Activated naive CD4-positive, alpha-beta T cell treated with anti-CD3 and anti-CD28 coated beads, Interleukin-2, amount 50 U/mL, for 72 hours (primary cell): ENCODE data around the gene INO80. TPM values are rescaled to one million over a fixed set of nuclear protein-coding genes. Genes with fewer than 3 reads are reported as not detected.
A peak's percentile ranks its signal among the peaks of the same experiment; 100 is the strongest.

ENCODE experiments used
- ATAC-seq, 2 donors: fragments of 150-1000 bp; cut with Tn5 transposase; 2 replicates each; pipeline ENCODE4 v1.10.0; 2021; ENCODE audit warnings: mild to moderate bottlenecking in 2 of 2, moderate library complexity in 2 of 2
- DNase-seq, 2 donors: peaks; one replicate each; pipeline ENCODE4 v3.0.0; 2021 to 2022; ENCODE audit warnings: low spot score in 2 of 2
- H3K27ac Mint-ChIP-seq, 2 donors: one replicate each; pipeline ENCODE4 v1.8.0; 2022; ENCODE audit warnings: mild to moderate bottlenecking in 2 of 2, mixed read lengths in 2 of 2
- H3K36me3 Mint-ChIP-seq, 2 donors: one replicate each; pipeline ENCODE4 v1.8.0; 2022; ENCODE audit warnings: mixed read lengths in 2 of 2
- H3K9me3 Mint-ChIP-seq, 2 donors: one replicate each; pipeline ENCODE4 v1.8.0; 2022; ENCODE audit warnings: mixed read lengths in 2 of 2
- total RNA-seq, 2 donors: library from RNA; stranded (reverse); gene quantifications; one replicate each; pipeline ENCODE4 v1.2.3, GENCODE V29; 2022

Gene INO80
- total RNA-seq, 2 donors from 2014 or later, result 22.9 to 28.1 TPM

- no peak overlapping the region for H3K27ac Mint-ChIP-seq
- DNase-seq (no peak), ATAC-seq (no peak)
- peaks cover 20 to 27% of the 10 kb centered on the region in 2 donors for H3K36me3 Mint-ChIP-seq
- H3K9me3 Mint-ChIP-seq, result no peaks in the 10 kb centered on the region
These were observed 38.0 kb downstream of the INO80 start for GRCh38 chr15:41078125-41078524.

GRCh38 chr15:41073028-41073427, 43.1 kb downstream of the INO80 start:
- peak overlapping the region in 1 of 2 donors; percentile 27 for H3K27ac Mint-ChIP-seq
- DNase-seq (no peak), ATAC-seq (no peak)
- H3K9me3 Mint-ChIP-seq, result no peaks in the 10 kb centered on the region
- peaks cover 10 to 14% of the 10 kb centered on the region in 2 donors for H3K36me3 Mint-ChIP-seq

GRCh38 chr15:41072013-41072412, 44.1 kb downstream of the INO80 start:
- Mint-ChIP-seq H3K27ac (no peak overlapping the region), H3K36me3 (peaks cover 10 to 14% of the 10 kb centered on the region in 2 donors), H3K9me3 (no peaks in the 10 kb centered on the region)
- DNase-seq, result no peak
- ATAC-seq, result no peak

- no peak for ATAC-seq
- no peak for DNase-seq
- peaks cover 12 to 31% of the 10 kb centered on the region in 2 donors for H3K36me3 Mint-ChIP-seq
- no peak overlapping the region for H3K27ac Mint-ChIP-seq
- no peaks in the 10 kb centered on the region for H3K9me3 Mint-ChIP-seq
These were observed 49.6 kb downstream of the INO80 start for GRCh38 chr15:41066516-41066915.

- Mint-ChIP-seq H3K27ac (no peak overlapping the region), H3K9me3 (peaks cover 0 to 4% of the 10 kb centered on the region in 2 donors), H3K36me3 (peaks cover 17 to 48% of the 10 kb centered on the region in 2 donors)
- no peak for ATAC-seq
- DNase-seq, result no peak
These were observed 54.4 kb downstream of the INO80 start for GRCh38 chr15:41061667-41062066.

GRCh38 chr15:41060505-41060904, 55.6 kb downstream of the INO80 start:
- DNase-seq (no peak), ATAC-seq (no peak)
- Mint-ChIP-seq H3K9me3 (peaks cover 0 to 4% of the 10 kb centered on the region in 2 donors), H3K27ac (peak overlapping the region in 1 of 2 donors; percentile 79), H3K36me3 (peaks cover 24 to 55% of the 10 kb centered on the region in 2 donors)

GRCh38 chr15:41056810-41057209, 59.3 kb downstream of the INO80 start:
- peak overlapping the region in 1 of 2 donors; percentile 12 for H3K27ac Mint-ChIP-seq
- ATAC-seq (no peak), DNase-seq (no peak)
- peaks cover 17 to 28% of the 10 kb centered on the region in 2 donors for H3K36me3 Mint-ChIP-seq
- peaks cover 0 to 4% of the 10 kb centered on the region in 2 donors for H3K9me3 Mint-ChIP-seq

GRCh38 chr15:41055706-41056105, 60.4 kb downstream of the INO80 start:
- Mint-ChIP-seq H3K36me3 (peaks cover 20 to 22% of the 10 kb centered on the region in 2 donors), H3K9me3 (peaks cover 0 to 2% of the 10 kb centered on the region in 2 donors), H3K27ac (no peak overlapping the region)
- DNase-seq (no peak), ATAC-seq (no peak)

- Mint-ChIP-seq H3K27ac (no peak overlapping the region), H3K9me3 (no peaks in the 10 kb centered on the region), H3K36me3 (peaks cover 2 to 16% of the 10 kb centered on the region in 2 donors)
- no peak for ATAC-seq
- no peak for DNase-seq
These were observed 64.9 kb downstream of the INO80 start for GRCh38 chr15:41051139-41051538.

GRCh38 chr15:41048852-41049251, 67.2 kb downstream of the INO80 start:
- peaks cover 0 to 12% of the 10 kb centered on the region in 2 donors for H3K36me3 Mint-ChIP-seq
- no peak overlapping the region for H3K27ac Mint-ChIP-seq
- DNase-seq (no peak), ATAC-seq (no peak)
- H3K9me3 Mint-ChIP-seq, result no peaks in the 10 kb centered on the region

GRCh38 chr15:41048397-41048796, 67.7 kb downstream of the INO80 start:
- no peak for ATAC-seq
- DNase-seq, result no peak
- Mint-ChIP-seq H3K36me3 (peaks cover 0 to 9% of the 10 kb centered on the region in 2 donors), H3K9me3 (no peaks in the 10 kb centered on the region), H3K27ac (peak overlapping the region in 1 of 2 donors; percentile 26)

- DNase-seq (no peak), ATAC-seq (no peak)
- Mint-ChIP-seq H3K9me3 (no peaks in the 10 kb centered on the region), H3K27ac (peak overlapping the region in 1 of 2 donors; percentile 19), H3K36me3 (peaks cover 0 to 9% of the 10 kb centered on the region in 2 donors)
These were observed 68.6 kb downstream of the INO80 start for GRCh38 chr15:41047474-41047873.

- no peaks in the 10 kb centered on the region for H3K9me3 Mint-ChIP-seq
These were observed 72.7 kb downstream of the INO80 start for GRCh38 chr15:41043276-41043951.

GRCh38 chr15:41042851-41043250, 73.2 kb downstream of the INO80 start:
- Mint-ChIP-seq H3K9me3 (no peaks in the 10 kb centered on the region), H3K36me3 (no peaks in the 10 kb centered on the region), H3K27ac (no peak overlapping the region)
- ATAC-seq (no peak), DNase-seq (no peak)

More at GRCh38 chr15:41043276-41043951, 72.7 kb downstream of the INO80 start:
- Mint-ChIP-seq H3K36me3 (no peaks in the 10 kb centered on the region), H3K27ac (no peak overlapping the region)
- no peak for DNase-seq
- ATAC-seq, result no peak

- no peaks in the 10 kb centered on the region for H3K36me3 Mint-ChIP-seq
- no peaks in the 10 kb centered on the region for H3K9me3 Mint-ChIP-seq
- no peak for DNase-seq
- ATAC-seq, result no peak
- H3K27ac Mint-ChIP-seq, result peak overlapping the region in 1 of 2 donors; percentile 66
These were observed 77.0 kb downstream of the INO80 start for GRCh38 chr15:41039121-41039520.

GRCh38 chr15:41032079-41032328, 84.1 kb downstream of the INO80 start:
- peak overlapping the region in 1 of 2 donors; percentile 21 for H3K27ac Mint-ChIP-seq
- H3K36me3 Mint-ChIP-seq, result no peaks in the 10 kb centered on the region
- H3K9me3 Mint-ChIP-seq, result no peaks in the 10 kb centered on the region

GRCh38 chr15:41031232-41032078, 84.6 kb downstream of the INO80 start:
- no peak for DNase-seq
- H3K36me3 Mint-ChIP-seq, result peaks cover 0 to 2% of the 10 kb centered on the region in 2 donors
- no peak for ATAC-seq
- peak overlapping the region; percentile 21 to 60 for H3K27ac Mint-ChIP-seq
- no peaks in the 10 kb centered on the region for H3K9me3 Mint-ChIP-seq

More at GRCh38 chr15:41032079-41032328, 84.1 kb downstream of the INO80 start:
- DNase-seq (no peak), ATAC-seq (no peak)
